Amniotic epithelial cell (primary cell): Measurements from ENCODE around the gene RHOB.
"Not testable (repeated sequence)": the region's sequence is repeated elsewhere in the genome, so short reads cannot be mapped to it uniquely, and the experiment has no call there.

Source experiments
- DNase-seq: peaks from one replicate; pipeline ENCODE4 v3.0.0-alpha.2; 2010; ENCODE audit warnings: low read depth

The RHOB gene

DNA sequence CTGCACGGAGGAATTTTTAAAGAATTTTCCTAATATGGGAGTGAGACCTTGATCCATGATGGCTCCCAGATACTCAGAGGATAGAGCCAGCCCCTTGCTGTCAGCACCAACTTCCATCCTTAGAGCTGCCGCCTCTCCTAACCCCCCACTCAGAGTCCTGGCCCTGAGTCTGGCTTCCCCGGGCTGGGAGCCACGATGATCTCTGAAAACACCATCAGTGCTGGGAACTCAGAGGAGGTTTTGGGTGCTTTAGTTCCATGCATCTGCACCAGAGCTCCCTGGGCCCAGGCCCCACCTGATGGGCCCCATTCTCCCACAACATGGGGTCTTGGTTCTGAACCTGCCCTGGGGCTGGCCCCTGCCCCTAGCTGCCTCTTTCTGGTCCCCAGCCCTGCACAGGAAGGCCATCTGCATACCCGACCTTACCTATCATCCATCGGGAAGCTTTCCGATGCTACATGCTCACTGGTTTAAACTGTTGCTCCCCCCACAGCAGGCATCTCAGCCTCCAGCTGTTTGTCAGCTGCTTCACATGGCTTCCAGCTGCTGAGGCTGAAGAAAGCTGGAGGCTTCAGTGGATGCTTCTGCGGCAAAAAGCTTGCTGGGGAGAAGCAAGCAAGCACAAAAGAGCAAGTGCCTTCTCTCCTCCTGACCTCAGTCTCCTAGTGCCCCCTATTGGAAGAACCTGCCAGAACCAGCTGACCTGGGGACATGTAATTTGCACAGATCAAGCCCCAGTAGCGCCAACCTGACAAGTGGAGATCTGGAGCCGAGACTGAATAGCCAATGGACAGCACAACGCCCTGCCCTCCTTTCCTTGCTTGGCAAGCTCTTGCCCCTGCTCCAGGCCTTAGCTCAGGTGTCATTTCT, 24.2 kb upstream of the RHOB start:
- DNase-seq = peak; percentile 25

DNA sequence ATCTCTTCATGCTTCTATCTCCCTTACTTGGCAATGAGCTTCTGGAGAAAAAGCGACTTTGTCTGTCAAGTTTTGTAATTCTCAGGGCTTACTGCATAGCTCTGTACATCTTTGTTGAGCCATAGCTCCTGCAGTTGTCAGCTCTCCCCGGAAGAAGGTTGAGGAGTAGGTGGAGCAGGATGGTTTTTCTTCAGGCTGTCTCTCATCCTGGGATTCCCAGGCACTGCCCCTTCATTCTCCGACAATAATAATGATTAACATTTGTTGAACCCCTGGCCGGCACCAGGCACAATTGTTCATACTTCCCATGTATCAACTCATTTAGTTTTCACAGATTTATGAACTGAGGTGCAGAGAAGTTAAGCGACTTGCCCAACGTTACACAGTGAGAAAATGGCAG, 23.5 kb upstream of the RHOB start:
- peak; percentile 78 for DNase-seq

DNA sequence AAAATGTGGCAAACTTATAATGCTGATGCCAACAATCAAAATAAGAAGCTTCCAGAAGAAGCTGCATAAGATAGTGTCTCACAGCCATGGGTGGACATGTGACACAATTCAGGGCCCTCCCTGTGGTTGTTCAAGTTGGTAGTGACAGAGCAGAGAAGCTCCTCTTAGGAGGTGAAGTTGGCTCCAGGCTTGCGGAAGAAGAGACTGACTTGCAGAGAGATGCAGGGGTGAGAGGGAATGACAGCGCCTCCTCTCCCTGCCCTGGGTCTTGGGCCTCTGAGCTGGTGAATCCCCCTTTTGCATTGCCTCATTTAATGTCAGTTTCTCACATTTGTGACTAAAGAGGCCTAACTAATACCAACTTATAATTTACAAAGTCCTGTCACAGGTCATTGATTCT, 23.0 kb upstream of the RHOB start:
- no peak for DNase-seq

DNA sequence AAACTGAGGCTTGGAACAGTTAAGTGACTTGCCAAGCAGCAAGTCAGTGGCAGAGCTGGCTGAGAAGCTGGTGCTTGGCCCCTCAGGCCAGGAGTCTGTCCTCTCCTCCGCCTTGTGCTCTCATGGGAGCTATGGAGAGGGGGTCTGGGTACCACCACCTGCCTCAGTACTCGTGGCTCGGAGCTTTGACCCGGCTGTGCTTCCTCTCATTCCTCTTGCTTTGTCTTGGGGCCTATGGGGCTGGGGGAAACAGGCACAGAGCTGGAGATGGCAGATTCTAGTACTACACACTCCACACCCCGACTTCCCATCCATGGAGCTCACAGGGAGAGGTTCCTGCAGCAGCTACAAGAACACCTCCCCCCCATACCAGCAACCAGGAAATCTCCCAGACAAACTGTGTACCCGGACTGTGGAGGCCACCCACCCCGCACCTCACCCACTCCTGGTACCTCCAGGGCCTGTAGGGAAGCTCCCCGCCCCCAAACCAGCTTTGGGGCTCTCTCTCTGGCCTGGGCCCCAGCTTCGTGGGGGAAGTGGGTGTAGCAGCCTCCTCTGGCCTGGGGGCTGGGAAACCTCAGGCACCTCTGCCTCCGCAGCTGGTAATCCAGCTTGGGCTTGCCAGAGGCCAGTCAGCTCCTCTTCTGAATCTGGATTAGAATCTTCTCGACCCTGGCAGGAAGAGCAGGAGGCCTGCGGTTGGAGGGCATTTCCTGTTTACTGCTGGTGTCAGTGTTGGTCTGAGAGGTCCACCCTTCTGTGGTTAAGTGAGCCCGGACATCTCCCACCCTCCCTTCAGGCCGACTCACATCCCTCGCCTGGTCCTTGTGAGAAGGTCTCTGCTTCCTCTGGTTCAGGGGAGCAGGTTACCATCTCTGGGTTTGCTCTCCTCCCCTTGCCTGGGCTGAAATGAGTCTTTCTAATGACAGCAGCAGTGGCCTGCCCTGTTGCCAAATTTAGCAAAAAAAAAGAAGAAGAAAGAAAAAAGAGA, 22.3 kb upstream of the RHOB start:
- DNase-seq = peak; percentile 99

DNA sequence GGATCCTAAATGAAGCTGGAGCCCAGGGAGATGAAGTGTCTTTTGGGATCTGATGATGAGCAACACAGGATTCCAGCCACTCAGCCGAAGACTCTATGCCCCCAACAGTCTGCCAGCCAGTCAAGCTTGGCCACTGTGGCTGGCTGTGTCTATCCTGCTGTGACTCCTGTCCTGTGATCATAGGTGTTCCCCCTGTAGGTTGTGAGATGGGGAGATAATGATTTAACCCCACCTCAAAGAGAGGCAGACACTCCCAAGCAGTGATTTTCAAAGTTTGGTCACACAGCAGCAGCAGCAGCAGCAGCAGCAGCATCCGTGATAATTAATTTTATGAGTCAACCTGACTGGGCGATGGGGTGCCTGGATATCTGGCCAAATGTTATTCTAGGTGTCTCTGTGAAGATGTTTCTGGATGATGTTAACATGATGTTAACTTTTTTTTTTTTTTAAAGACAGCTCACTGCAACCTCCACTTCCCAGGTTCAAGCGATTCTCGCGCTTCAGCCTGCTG, 21.4 kb upstream of the RHOB start:
- DNase-seq = peak; percentile 85

DNA sequence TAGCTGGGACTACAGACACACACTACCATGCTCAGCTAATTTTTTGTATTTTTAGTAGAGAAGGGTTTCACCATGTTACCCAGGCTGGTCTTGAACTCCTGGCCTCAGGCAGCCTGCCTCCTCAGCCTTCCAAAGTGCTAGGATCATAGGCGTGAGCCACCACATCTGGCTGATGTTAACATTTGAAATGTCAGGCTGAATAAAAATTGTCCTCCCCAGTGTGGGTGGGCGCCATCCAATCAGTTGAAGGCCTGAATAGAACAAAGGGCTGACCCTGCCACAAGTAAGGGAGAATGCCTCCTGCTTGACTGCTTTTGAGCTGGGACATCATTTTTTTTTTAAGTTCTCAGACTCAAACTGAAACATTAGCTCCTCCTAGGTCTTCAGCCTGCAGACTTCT, 21.0 kb upstream of the RHOB start:
- no peak for DNase-seq

DNA sequence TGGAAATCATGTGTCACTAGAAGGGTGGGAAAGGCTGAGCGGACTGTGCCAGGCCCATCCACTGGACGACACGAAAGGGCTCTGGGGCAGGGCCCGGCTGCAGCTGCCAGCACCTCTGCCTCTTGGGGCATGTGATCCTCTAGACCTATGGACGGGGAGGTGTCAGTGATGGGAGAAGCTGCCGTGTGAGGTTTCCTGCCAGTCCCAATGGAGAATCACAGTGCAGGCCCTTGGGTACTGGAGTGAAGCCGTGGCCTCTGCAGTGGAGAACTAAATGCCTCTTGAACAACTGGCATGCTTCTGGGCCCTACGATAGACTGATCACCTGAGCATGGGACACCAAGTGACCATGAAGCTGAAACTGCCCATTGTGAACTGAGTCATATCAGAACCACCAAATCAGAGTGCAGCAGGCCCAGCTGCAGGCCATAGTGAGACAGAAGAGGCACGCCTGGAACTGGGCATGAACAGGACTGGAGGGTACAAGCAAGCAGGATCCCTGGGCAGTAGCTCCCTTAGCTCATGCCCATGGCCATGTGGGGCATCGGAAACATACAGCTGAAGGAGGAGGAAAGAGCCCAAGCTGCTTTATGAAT, 18.8 kb upstream of the RHOB start:
- no peak for DNase-seq

DNA sequence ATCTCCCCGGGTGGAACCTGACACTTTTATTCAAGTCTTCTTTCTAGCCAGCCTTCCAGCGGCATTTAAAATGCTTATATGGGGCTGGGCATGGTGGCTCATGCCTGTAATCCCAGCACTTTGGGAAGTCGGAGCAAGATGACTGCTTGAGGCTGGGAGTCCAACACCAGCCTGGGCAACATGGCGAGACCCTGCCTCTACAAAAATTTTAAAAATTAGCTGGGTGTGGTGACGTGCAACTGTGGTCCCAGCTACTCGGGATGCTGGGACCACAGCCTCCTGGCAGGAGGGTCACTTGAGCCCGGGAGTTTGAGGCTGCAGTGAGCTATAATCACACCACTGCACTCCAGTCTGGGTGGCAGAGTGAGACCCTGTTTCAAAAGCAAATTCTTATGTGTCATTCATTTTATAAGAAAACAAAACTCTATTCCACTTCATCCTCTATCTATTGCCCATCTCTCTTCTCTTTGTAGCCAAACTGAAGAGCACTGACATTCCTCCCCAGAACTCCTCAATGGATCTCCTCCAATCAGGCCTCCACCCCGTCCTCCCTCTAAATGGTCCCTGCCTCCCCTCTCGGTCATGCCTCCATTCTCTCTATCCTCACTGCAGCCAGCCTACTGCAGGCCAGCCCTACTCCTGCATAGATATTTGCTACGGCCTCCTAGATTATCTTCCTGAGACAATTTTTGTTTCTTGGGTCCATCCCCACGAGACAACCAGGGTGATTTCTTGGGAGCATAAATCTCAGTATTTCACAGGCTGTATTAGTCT, 18.0 kb upstream of the RHOB start:
- no peak for DNase-seq

DNA sequence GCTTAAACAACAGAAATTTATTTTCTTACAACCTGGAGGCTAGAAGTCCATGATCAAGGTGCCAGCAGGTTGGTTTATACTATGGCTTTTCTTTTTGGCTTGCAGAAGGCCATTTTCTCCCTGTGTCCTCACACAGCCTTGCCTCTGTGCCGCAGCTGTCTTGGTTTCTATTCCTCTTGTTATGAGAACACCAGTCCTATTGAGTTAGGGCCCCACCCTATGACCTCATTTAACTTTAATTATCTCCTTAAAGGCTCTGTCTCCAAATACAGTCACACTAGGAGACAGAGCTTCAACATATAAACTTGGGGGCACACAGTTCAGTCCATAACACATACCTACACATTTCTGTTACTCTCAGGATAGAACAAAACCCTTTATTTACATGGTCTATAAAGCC, 17.3 kb upstream of the RHOB start:
- DNase-seq = no peak

DNA sequence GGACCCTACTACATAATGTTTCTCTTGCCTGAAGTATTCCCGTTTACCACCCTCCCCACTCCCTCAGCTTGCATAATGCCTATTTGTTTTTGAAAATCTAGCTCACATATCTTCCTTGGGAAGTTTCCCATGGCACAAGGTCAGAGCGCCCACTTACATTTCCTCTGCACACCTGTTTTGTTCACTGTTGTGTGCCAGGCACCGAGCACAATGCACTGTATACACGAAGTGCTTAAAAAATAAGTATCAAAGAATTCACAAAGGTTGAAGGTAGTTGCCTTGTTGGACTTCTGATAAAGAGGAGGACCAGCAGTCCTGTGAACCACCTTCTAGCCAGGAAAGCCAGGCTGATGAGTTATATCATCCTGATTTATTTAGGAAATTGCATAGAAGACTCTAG, 16.8 kb upstream of the RHOB start:
- DNase-seq = no peak

DNA sequence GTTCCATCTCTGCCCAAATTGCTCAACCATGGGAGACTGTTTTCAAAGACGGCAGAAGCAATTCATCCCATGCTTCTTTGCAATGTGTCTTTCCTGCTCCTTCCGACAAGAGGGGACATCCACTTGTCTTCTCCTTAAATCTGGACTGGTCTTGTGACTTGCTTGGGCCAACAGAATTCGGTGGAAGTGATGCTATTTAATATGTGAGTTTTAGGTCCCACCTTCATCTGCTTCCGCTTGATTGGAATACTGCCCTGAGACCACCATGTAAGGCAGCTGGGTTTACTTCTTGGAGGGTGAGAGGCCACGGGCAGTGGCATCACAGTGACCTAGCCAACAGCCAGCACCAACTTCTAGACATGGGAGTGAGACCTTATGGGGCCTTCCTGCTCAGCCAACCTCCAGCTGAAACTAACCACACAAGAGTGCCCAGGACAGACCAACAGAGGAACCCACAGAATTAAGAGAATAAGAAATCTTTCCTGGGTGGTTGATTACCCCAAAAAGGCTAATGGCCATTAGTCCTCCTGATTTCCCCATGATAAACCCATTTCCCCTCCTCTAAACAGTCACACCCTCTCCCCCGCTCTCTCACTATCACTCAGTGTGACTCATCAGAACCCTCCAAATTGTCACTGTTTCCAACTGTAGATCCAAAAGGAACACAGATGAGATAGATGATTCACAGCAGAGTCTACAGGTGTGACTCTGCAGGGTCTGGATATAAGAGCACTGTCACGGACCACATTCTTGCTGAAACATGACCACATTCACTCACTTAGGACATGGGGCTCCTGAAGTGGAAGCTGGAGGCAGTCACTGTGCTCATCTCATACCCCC, 16.2 kb upstream of the RHOB start:
- no peak for DNase-seq

DNA sequence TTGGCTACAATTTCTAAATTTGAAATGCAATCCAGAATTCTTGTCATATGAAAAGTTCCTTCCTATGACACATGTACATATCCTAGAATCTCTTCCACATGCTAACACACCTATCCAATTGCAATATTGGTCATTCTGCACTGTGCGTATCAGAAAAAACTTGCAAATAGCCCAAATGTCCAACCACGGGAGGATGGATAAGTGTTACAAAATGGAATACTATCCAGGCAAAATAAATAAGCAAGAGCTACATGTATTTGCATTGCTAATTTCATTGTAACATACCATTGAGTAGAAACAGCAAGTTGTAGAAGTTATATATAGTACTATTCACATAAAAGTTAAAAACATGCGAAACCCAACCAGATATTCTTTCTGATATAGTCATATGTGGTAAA, 15.6 kb upstream of the RHOB start:
- no peak for DNase-seq

DNA sequence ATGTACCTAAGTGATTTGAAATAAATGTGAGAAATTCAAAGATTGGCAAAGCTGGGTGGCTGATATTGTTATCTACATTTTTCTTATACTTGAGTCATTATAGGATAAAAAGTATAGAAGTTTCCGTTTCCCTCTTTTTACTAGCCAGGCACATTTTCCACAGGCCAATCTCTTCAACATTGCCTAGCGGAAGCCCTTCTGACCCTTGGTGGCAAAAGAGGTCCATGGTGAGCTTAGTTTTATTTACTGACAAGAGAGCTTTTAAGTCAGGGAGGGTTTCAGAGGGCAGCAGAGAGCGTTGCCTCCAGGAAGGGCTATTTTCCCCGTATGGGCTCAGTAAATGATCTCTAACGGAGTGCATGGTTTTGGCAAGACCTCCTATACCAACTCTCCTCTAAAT, 15.1 kb upstream of the RHOB start:
- DNase-seq = no peak

DNA sequence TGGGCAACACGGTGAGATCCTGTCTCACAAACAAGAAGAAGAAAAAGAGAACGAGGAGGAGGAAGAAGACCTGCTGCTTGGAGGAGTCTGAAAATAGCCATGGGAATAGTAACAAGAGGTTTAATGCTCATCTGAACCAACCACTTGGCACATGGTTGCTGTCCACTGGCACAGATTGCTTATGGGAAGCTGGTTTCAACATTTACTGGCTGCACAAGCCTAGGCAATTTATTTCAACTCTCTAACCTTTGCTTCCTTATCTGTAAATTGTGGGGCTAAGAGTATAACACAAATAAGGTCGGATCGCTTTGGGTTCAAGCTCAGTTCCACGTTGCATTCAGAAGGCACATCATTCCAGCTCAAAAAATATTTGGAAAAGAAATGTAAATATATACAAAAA, 14.2 kb upstream of the RHOB start:
- DNase-seq = no peak

DNA sequence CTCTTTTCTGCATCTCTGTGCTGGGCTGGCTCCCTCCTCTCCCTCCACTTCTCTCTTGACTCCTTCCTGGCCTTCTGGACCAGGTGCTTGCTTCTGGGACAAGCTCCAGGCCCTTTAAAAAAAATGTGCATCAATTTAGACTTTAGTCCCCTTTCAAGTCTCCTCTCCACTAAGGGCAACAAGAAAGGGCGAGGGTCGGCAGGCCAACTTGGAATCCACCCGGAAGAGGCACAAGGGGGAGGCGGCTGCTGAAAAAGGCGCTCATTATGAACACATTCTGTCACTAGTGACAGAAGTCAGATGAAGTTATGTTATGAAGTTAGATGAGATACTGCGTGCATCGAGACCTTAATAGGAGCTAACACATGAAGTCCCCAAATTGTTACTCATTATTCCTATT, 13.6 kb upstream of the RHOB start:
- no peak for DNase-seq

DNA sequence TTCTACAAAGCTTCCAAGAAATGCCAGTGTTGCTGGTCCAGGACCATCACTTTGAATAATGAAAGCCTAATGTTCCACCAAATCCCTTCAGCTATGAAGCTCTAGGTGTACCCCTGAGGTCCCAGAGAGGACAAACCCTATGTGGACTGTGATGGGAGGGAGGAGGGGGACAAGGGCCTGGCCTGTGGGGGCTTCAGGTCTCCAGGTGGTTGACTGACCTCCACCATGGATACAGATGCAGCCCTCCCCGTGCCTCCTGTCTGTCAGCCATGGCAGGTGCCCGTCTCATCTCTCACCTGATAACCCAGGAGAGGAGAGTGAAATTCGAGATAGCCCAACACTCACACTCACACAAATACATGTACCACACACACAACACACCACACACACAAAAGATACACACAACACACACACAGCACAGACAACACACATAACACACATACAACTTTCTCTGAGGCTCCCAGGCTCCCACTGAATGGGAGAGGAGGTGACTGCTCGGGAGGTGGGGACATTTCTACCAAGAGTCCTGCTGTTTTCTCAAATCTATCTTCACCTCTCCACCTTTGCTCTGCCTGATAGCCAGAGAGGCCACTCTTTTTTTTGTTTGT, 12.8 kb upstream of the RHOB start:
- no peak for DNase-seq

DNA sequence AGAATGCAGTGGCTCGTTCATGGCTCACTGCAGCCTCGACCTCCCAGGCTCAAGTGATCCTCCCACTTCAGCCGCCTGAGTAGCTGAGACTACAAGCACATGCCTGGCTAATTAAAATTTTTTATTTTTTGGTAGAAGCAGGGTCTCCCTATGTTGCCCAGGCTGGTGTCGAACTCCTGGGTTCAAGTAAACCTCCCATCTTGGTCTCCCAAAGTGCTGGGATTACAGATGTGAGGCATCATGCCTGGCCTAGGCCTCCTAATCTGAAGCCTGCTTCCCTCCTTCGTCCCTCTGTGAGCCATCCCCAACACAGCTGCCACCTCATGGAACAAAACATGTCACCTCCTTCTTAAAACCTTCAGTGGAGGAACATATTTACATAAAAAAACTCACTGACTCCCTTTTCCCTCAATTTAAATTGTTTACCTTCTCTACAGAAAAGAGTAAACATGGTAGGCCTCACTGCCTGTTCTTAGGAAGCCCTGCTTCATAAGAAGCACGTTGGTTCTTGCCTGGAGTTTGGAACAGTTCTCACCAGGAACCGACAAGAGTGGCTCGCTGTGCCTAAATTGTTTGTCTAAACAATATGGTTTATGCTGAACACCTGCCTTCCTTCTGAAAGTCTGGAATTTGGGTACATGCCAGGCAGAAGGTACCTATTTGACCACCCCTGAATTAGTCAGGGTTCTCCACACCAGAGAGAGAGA, 12.1 kb upstream of the RHOB start:
- DNase-seq = no peak

DNA sequence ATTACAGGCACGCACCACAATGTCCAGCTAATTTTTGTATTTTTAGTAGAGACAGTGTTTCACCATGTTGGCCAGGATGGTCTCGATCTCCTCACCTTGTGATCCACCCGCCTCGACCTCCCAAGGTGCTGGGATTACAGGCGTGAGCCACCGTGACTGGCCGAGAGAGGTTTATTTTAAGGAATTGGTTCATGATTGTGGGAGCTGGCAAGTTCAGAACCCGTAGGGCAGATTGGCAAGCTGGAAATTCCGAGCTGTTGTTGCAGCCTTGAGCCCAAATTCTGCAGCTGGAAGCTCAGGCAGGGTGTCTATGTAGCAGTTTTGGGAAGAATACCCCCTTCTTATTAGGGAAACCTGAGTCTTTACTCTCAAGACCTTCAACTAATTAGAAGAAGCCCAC, 11.4 kb upstream of the RHOB start:
- not testable (repeated sequence) for DNase-seq

DNA sequence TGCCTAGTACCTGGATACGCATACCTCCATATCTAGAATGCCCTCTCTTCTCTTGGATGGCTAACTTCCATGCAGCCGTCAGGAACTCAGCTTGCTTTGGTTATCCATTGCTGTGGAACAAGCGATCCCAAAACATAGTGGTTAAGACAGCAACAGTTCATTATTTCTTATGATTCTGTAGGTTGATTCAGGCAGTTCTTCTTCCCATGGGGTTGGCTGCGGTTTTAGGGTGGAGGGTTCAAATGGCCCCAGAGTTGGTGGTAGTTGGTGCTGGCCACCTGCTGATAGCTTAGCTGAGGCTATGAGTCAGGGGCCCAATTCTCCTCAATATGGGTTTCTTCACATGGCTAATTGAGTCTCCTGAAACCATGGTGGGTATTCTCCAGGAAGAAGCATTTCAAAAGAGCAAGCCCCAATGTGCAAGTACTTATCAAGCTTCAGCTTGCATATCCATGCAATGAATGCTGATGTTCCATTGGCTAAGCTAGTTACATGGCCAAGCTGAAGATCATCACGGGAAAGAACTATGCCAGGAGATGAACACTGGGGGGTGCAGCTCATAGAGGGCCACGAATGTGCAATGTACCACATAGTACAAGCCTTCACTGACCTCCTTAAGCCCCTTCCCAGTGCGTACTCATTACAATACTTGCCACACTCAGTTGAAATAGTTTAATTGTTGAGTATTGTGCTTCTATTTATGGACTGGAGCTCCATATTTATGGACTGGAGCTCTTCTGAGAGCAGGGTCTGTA, 10.0 kb upstream of the RHOB start:
- no peak for DNase-seq
